ENCODE measurements around the gene MRPL2.

DNA sequence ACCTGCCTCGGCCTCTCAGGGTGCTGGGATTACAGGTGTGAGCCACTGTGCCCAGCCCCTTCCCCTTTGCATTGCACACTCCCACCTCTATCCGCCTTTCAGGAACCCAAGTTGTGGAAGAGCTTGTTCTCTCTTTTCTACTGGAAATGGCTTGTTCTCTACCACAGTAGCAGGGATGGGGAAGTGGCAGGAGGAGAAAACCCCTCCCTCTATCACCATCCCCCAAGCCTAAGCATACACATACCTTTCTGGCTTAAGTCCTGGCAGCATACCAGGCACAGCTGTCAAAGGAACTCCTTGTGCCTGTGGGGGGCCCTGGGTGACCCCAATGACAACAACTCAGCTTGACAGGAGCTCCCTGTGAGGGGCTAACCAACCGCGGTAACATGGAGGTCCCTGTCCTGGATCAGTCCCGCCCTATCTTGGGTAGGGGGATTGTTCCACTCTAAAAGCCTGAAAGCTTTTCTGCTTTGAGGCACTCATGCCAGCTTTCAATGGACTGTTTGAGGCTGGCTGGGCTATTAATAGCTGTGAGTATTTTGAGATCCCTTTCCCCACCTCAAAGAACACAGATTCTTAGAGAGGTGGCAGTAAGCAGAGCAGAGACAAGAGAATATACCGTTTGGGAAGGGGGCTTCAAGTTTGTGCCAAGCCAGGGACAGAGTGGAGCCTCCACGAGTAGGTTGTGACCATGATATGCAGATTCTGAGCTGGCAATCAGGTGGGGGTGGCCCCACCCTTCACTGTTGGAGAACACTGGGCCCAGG, 42.9 kb downstream of the MRPL2 start:
- TF ChIP-seq, protein P1, sequence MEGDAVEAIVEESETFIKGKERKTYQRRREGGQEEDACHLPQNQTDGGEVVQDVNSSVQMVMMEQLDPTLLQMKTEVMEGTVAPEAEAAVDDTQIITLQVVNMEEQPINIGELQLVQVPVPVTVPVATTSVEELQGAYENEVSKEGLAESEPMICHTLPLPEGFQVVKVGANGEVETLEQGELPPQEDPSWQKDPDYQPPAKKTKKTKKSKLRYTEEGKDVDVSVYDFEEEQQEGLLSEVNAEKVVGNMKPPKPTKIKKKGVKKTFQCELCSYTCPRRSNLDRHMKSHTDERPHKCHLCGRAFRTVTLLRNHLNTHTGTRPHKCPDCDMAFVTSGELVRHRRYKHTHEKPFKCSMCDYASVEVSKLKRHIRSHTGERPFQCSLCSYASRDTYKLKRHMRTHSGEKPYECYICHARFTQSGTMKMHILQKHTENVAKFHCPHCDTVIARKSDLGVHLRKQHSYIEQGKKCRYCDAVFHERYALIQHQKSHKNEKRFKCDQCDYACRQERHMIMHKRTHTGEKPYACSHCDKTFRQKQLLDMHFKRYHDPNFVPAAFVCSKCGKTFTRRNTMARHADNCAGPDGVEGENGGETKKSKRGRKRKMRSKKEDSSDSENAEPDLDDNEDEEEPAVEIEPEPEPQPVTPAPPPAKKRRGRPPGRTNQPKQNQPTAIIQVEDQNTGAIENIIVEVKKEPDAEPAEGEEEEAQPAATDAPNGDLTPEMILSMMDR (IDR thresholded peaks at IDR 0.05): no peak
- TF ChIP-seq POLR2A (IDR thresholded peaks at IDR 0.05) (no peak), POLR2AphosphoS5 (IDR thresholded peaks at IDR 0.05) (no peak)

Data from prostate gland (tissue), 2 donors.